IMR-90 (cell line): ENCODE data around the gene TMEM62. TPM values are rescaled to one million over a fixed set of nuclear protein-coding genes. Genes with fewer than 3 reads are reported as not detected.

ENCODE experiments used
- ATAC-seq: fragments of 200-7000 bp; cut with Tn5 transposase; 2 replicates; pipeline ENCODE4 v1.9.1; 2020; ENCODE audit warnings: low read depth, mild to moderate bottlenecking, moderate library complexity
- BruUV-seq: library from RNA; stranded (reverse); fragments of 400-500 nt; replicated peaks from 2 replicates; lab custom pipeline; 2021; lab: Mats Ljungman, UMichigan
- CTCF ChIA-PET: fragments of 300-600 bp; formaldehyde crosslinking; extraction: SDS; loops from one replicate; lab custom pipeline; 2021; ENCODE audit warnings: antibody characterized with exemption; lab: Yijun Ruan, JAX
- POLR2A ChIA-PET: fragments of 300-600 bp; sonication (Branson Sonifier 250); formaldehyde crosslinking; loops from one replicate; lab custom pipeline; 2022; ENCODE audit warnings: antibody characterized with exemption; ENCODE audit not compliant: unreplicated experiment; lab: Charles Lee
- DNase-seq: peaks from one replicate; pipeline ENCODE4 v3.0.0; 2013
- H2AFZ ChIP-seq: replicated peaks from 2 replicates; pipeline ENCODE3; 2013; ENCODE audit warnings: low read length, mild to moderate bottlenecking; ENCODE audit not compliant: poor library complexity
- H2AK5ac ChIP-seq: 2 replicates; pipeline ENCODE4 v1.6.1; 2013; ENCODE audit warnings: low read depth, low read length, inconsistent platforms
- H2AK9ac ChIP-seq: replicated peaks from 2 replicates; pipeline ENCODE3; 2013; ENCODE audit warnings: mild to moderate bottlenecking, low read depth, low read length, moderate library complexity; ENCODE audit not compliant: poor library complexity
- H2BK120ac ChIP-seq: 2 replicates; pipeline ENCODE4 v1.6.1; 2013; ENCODE audit warnings: low read depth, low read length, inconsistent platforms
- H2BK15ac ChIP-seq: 3 replicates; pipeline ENCODE4 v1.6.1; 2013; ENCODE audit warnings: low read depth, low read length, inconsistent platforms
- H2BK20ac ChIP-seq: 2 replicates; pipeline ENCODE4 v1.6.1; 2013; ENCODE audit warnings: low read depth, mild to moderate bottlenecking, inconsistent platforms, low read length, moderate library complexity
- H2BK5ac ChIP-seq: 2 replicates; pipeline ENCODE4 v1.6.1; 2013; ENCODE audit warnings: mild to moderate bottlenecking, low read depth, low read length, inconsistent platforms; ENCODE audit not compliant: poor library complexity, severe bottlenecking
- H3K14ac ChIP-seq: replicated peaks from 2 replicates; pipeline ENCODE4 v1.6.1; 2013; ENCODE audit warnings: low read depth, low read length, inconsistent platforms
- H3K18ac ChIP-seq: 2 replicates; pipeline ENCODE4 v1.6.1; 2013; ENCODE audit warnings: low read depth, low read length, control low read depth
- H3K23ac ChIP-seq: 2 replicates; pipeline ENCODE4 v1.6.1; 2013; ENCODE audit warnings: low read depth, low read length, inconsistent platforms
- H3K27ac ChIP-seq: 2 replicates; pipeline ENCODE4 v1.5.1; 2013; ENCODE audit warnings: mild to moderate bottlenecking, control low read depth, low read length; ENCODE audit not compliant: insufficient read depth
- H3K27me3 ChIP-seq: 2 replicates; pipeline ENCODE4 v1.6.1; 2013; ENCODE audit warnings: low read length; ENCODE audit not compliant: control insufficient read depth, insufficient read depth
- H3K36me3 ChIP-seq: 2 replicates; pipeline ENCODE4 v1.6.1; 2013; ENCODE audit warnings: low read length, mixed read lengths; ENCODE audit not compliant: control insufficient read depth, insufficient read depth
- H3K4ac ChIP-seq: 2 replicates; pipeline ENCODE4 v1.6.1; 2013; ENCODE audit warnings: low read depth, low read length, inconsistent platforms
- H3K4me1 ChIP-seq: 2 replicates; pipeline ENCODE4 v1.6.1; 2013; ENCODE audit warnings: low read length, mixed read lengths; ENCODE audit not compliant: control insufficient read depth, insufficient read depth
- H3K4me2 ChIP-seq: 2 replicates; pipeline ENCODE4 v1.6.1; 2013; ENCODE audit warnings: low read depth, mild to moderate bottlenecking, control low read depth, low read length, moderate library complexity
- H3K4me3 ChIP-seq: 2 replicates; pipeline ENCODE4 v1.5.1; 2013; ENCODE audit warnings: low read depth, mild to moderate bottlenecking, control low read depth, low read length, moderate library complexity; ENCODE audit not compliant: insufficient read depth
- H3K56ac ChIP-seq: 2 replicates; pipeline ENCODE4 v1.6.1; 2013; ENCODE audit warnings: low read length, inconsistent platforms; ENCODE audit not compliant: insufficient read depth; ENCODE audit errors: extremely low read depth
- H3K79me1 ChIP-seq, 2 experiments: 2 replicates each; pipeline ENCODE4 v1.6.1; 2013; ENCODE audit warnings: low read length in 2 of 2, inconsistent platforms in 1 of 2, low read depth in 1 of 2
- H3K9ac ChIP-seq: 2 replicates; pipeline ENCODE4 v1.6.1; 2013; ENCODE audit warnings: low read depth, low read length, control low read depth
- H3K9me1 ChIP-seq: 2 replicates; pipeline ENCODE4 v1.6.1; 2013; ENCODE audit warnings: low read length, inconsistent platforms; ENCODE audit not compliant: insufficient read depth
- H3K9me3 ChIP-seq: 2 replicates; pipeline ENCODE4 v1.6.1; 2013; ENCODE audit warnings: low read length; ENCODE audit not compliant: control insufficient read depth, insufficient read depth
- H4K20me1 ChIP-seq: 2 replicates; pipeline ENCODE4 v1.6.1; 2013; ENCODE audit warnings: low read length, inconsistent platforms; ENCODE audit not compliant: insufficient read depth
- H4K5ac ChIP-seq: 2 replicates; pipeline ENCODE4 v1.6.1; 2013; ENCODE audit warnings: mild to moderate bottlenecking, low read depth, low read length, control low read depth
- H4K8ac ChIP-seq, 2 experiments: 2 replicates each; pipeline ENCODE4 v1.6.1; 2013; ENCODE audit warnings: low read depth in 2 of 2, low read length in 2 of 2, control low read depth in 1 of 2, inconsistent platforms in 1 of 2
- H4K91ac ChIP-seq: 2 replicates; pipeline ENCODE4 v1.6.1; 2013; ENCODE audit warnings: low read depth, low read length, inconsistent platforms; ENCODE audit not compliant: insufficient read depth
- BHLHE40 ChIP-seq: fragments of 150-350 bp; IDR thresholded peaks from 2 replicates; pipeline ENCODE4 v1.6.1; 2016; ENCODE audit warnings: mild to moderate bottlenecking, low read depth, low read length
- CEBPB ChIP-seq: IDR thresholded peaks from 2 replicates; pipeline ENCODE4 v1.6.1; 2012; ENCODE audit warnings: low read depth, low read length, improper control_type of control experiment
- CHD1 ChIP-seq: IDR thresholded peaks from 2 replicates; pipeline ENCODE4 v1.6.1; 2012; ENCODE audit warnings: low read depth, low read length, improper control_type of control experiment
- CTCF ChIP-seq: conservative IDR thresholded peaks from 2 replicates; pipeline ENCODE4 v1.5.1; 2012; ENCODE audit warnings: mild to moderate bottlenecking, low read depth, low read length, improper control_type of control experiment
- ELK1 ChIP-seq: fragments of 150-350 bp; IDR thresholded peaks from 2 replicates; pipeline ENCODE4 v1.6.1; 2016; ENCODE audit warnings: low read depth, mild to moderate bottlenecking, low read length, moderate library complexity, borderline replicate concordance
- FOS ChIP-seq: fragments of 150-350 bp; IDR thresholded peaks from 2 replicates; pipeline ENCODE4 v1.6.1; 2016; ENCODE audit warnings: low read depth, low read length
- MAFK ChIP-seq: IDR thresholded peaks from 2 replicates; pipeline ENCODE4 v1.6.1; 2012; ENCODE audit warnings: low read depth, low read length, improper control_type of control experiment
- MAZ ChIP-seq: IDR thresholded peaks from 2 replicates; pipeline ENCODE4 v1.6.1; 2012; ENCODE audit warnings: low read depth, mild to moderate bottlenecking, low read length, improper control_type of control experiment, moderate library complexity, borderline replicate concordance
- MXI1 ChIP-seq: IDR thresholded peaks from 2 replicates; pipeline ENCODE4 v1.6.1; 2012; ENCODE audit warnings: low read depth, mild to moderate bottlenecking, low read length, moderate library complexity, borderline replicate concordance
- NFE2L2 ChIP-seq: fragments of 150-350 bp; IDR thresholded peaks from 2 replicates; pipeline ENCODE4 v1.6.1; 2016; ENCODE audit warnings: low read depth, mild to moderate bottlenecking, low read length
- POLR2A ChIP-seq: IDR thresholded peaks from 2 replicates; pipeline ENCODE4 v1.6.1; 2012; ENCODE audit warnings: mild to moderate bottlenecking, low read depth, low read length
- RAD21 ChIP-seq: IDR thresholded peaks from 2 replicates; pipeline ENCODE4 v1.6.1; 2012; ENCODE audit warnings: low read length, improper control_type of control experiment
- RCOR1 ChIP-seq: IDR thresholded peaks from 2 replicates; pipeline ENCODE4 v1.6.1; 2012; ENCODE audit warnings: mild to moderate bottlenecking, low read length, improper control_type of control experiment; ENCODE audit not compliant: insufficient replicate concordance
- RFX5 ChIP-seq: IDR thresholded peaks from 2 replicates; pipeline ENCODE4 v1.8.0; 2012; ENCODE audit warnings: low read depth, mild to moderate bottlenecking, low read length, moderate library complexity
- SMC3 ChIP-seq: fragments of 150-350 bp; IDR thresholded peaks from 2 replicates; pipeline ENCODE4 v1.6.1; 2016; ENCODE audit warnings: low read depth, mild to moderate bottlenecking, antibody characterized with exemption, low read length, moderate library complexity
- WGBS, 2 experiments: methylation state at CpG; one replicate each; pipeline versions ENCODE4 v1.1.5 to v1.1.7; 2013; ENCODE audit warnings: missing lambda C conversion rate in 2 of 2; ENCODE audit not compliant: insufficient read length in 1 of 2; ENCODE audit errors: extremely low coverage in 2 of 2; 5-methylcytosine and 5-hydroxymethylcytosine counted together
- dilution Hi-C: fragments of 300-500 bp; cut with HindIII; formaldehyde crosslinking; loops from one replicate; pipeline ENCODE4 v1.14.3; 2018; ENCODE audit warnings: low sequenced_read_pairs; ENCODE audit not compliant: unreplicated experiment
- in situ Hi-C: fragments of 300-500 bp; cut with MboI; formaldehyde crosslinking; loops from 3 replicates; pipeline ENCODE4 v1.14.3; 2019; ENCODE audit warnings: low sequenced_read_pairs, inconsistent platforms, mixed read lengths
- intact Hi-C: fragments of 100-400 bp; cut with micrococcal nuclease; formaldehyde crosslinking; loops from 2 replicates; pipeline ENCODE4 v1.10.0; 2022
- polyA plus RNA-seq, 3 experiments: library from polyadenylated mRNA; depleted of rRNA; stranded (reverse); fragments of >200 nt; gene quantifications; 2 replicates each; pipeline ENCODE4 v1.2.3, GENCODE V29; 2012; ENCODE audit warnings: low replicate concordance in 1 of 3
- total RNA-seq: library from RNA; depleted of rRNA; stranded (reverse); fragments of >200 nt; gene quantifications from 2 replicates; pipeline ENCODE4 v1.2.3, GENCODE V29; 2012
- TF ChIP-seq, protein P1 (sequence below): fragments of 150-350 bp; IDR thresholded peaks from 2 replicates; pipeline ENCODE4 v1.6.1; 2017; ENCODE audit warnings: mild to moderate bottlenecking, antibody characterized with exemption, low read length, low read depth

The TMEM62 gene
- total and polyA plus RNA-seq, 2 of the 4 experiments (the other 2 are of a cell fraction): 3.7 to 5.6 TPM

- no peak overlapping the region for H2AK9ac ChIP-seq
- CTCF ChIA-PET: interaction anchor here (0.7 to 1.6 kb wide), 2 partner anchors 14 to 165 kb away, joined by 3 to 5 read pairs; no protein-coding TSS in a partner anchor
Measured at GRCh38 chr15:43211224-43211735, 77.9 kb downstream of the TMEM62 start.

More at GRCh38 chr15:43211224-43211735, 77.9 kb downstream of the TMEM62 start:
- no peak overlapping the region for H2BK5ac ChIP-seq
- dilution Hi-C loops: no loop called here
- H3K9ac ChIP-seq: no peak overlapping the region
- H3K18ac ChIP-seq: no peak overlapping the region
- no peak overlapping the region for H3K27ac ChIP-seq
- WGBS, 2 experiments: no CpG with 5 or more reads among the region's 4 CpGs
- no peak overlapping the region for H3K4ac ChIP-seq
- no peaks in the 10 kb centered on the region for H3K4me1 ChIP-seq
- no peaks in the 10 kb centered on the region for H4K20me1 ChIP-seq
- H3K27me3 ChIP-seq: peaks cover 65% of the 10 kb centered on the region
- H4K91ac ChIP-seq: no peak overlapping the region
- intact Hi-C loops: no loop called here
- no peak overlapping the region for H3K4me3 ChIP-seq
- no peaks in the 10 kb centered on the region for H3K79me1 ChIP-seq
- no peak overlapping the region for H2BK120ac ChIP-seq
- no peak overlapping the region for H3K23ac ChIP-seq
- H3K4me2 ChIP-seq: no peak overlapping the region
- BruUV-seq: no TSS peak
- H3K36me3 ChIP-seq: no peaks in the 10 kb centered on the region
- POLR2A ChIA-PET: no interaction called here
- no peak overlapping the region for H2BK15ac ChIP-seq
- H3K9me3 ChIP-seq: no peaks in the 10 kb centered on the region
- DNase-seq (no peak), ATAC-seq (no peak)
- TF ChIP-seq CEBPB (no peak), SMC3 (no peak), POLR2A (no peak), MAFK (no peak), FOS (no peak), MAZ (no peak), CTCF (no peak), CHD1 (no peak), RCOR1 (no peak), ELK1 (no peak), MXI1 (no peak), BHLHE40 (no peak), NFE2L2 (no peak), RAD21 (no peak), RFX5 (no peak)
- TF ChIP-seq, protein P1, sequence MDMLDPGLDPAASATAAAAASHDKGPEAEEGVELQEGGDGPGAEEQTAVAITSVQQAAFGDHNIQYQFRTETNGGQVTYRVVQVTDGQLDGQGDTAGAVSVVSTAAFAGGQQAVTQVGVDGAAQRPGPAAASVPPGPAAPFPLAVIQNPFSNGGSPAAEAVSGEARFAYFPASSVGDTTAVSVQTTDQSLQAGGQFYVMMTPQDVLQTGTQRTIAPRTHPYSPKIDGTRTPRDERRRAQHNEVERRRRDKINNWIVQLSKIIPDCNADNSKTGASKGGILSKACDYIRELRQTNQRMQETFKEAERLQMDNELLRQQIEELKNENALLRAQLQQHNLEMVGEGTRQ: no peak
- H2AK5ac ChIP-seq: no peak overlapping the region
- no peak overlapping the region for H4K5ac ChIP-seq
- H3K56ac ChIP-seq: no peak overlapping the region
- H3K14ac ChIP-seq: no peak overlapping the region
- H3K9me1 ChIP-seq: no peaks in the 10 kb centered on the region; the same call in 1 of the 2 replicates
- in situ Hi-C loops: no loop called here
- no peak overlapping the region for H4K8ac ChIP-seq
- no peak overlapping the region for H2BK20ac ChIP-seq
- H2AFZ ChIP-seq: no peak overlapping the region
